ENCODE measurements around the gene DLL3.

The DLL3 gene

DNA sequence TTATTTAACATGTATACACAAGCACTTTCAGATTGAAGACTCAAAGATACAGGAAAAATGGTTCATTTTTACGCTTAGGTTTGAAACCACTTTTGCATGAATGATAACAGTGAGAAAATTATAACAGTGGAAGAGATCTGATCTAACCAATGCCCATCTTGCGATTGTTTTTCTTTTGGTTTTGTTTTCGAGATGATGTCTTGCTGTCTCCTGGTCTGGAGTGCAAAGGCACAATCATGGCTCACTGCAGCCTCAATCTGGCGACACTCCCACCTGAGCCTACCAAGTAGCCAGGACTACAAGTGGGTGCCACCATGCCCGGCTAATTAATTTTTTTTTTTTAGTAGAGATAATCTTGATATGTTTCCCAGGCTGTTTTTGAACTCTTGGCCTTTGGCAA is 51.5 kb downstream of the DLL3 start:
- Histone ChIP-seq H3K27me3 (ENCODE audit: control insufficient read depth, insufficient read depth, low read length) (no peaks in the 10 kb centered on the region), H3K4me3 (ENCODE audit: low read length) (no peak overlapping the region), H3K9ac (ENCODE audit: low read length) (no peak overlapping the region), H3K36me3 (ENCODE audit: control insufficient read depth, insufficient read depth, low read length) (no peaks in the 10 kb centered on the region), H3K9me3 (ENCODE audit: control insufficient read depth, low read length) (no peaks in the 10 kb centered on the region), H3K4me1 (ENCODE audit: control insufficient read depth, insufficient read depth, low read length) (no peaks in the 10 kb centered on the region)

DNA sequence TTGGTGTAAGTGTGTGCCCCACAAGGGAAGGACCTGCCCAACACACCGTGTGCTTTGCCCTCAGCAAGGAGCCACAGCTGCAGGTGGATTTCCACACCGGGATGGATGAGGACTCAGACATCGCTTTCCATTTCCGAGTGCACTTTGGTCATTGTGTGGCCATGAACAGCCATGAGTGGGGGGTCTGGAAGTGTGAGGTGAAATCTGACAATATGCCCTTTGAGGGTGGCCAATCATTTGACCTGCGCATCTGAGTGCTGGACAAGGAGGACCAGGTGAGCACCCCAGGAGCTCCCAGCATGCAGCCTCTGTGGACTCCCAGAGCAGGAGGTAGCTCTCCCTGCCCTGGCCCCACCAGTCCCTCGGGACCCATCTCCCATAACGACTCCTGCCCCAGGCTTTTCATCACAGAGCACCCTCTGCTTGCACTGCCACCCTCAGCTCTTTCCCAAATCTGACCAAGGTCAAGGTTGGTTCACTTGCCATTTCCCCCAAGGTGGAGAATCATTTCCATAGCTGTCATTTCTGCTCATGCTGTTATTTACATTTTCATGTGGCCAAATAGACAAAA is 54.4 kb downstream of the DLL3 start:
- H3K36me3 ChIP-seq (ENCODE audit: control insufficient read depth, insufficient read depth, low read length) = no peaks in the 10 kb centered on the region
- H3K4me1 ChIP-seq (ENCODE audit: control insufficient read depth, insufficient read depth, low read length) = peaks cover 4% of the 10 kb centered on the region
- H3K9ac ChIP-seq (ENCODE audit: low read length) = no peak overlapping the region
- H3K4me3 ChIP-seq (ENCODE audit: low read length) = no peak overlapping the region
- no peaks in the 10 kb centered on the region for H3K9me3 ChIP-seq (ENCODE audit: control insufficient read depth, low read length)
- no peaks in the 10 kb centered on the region for H3K27me3 ChIP-seq (ENCODE audit: control insufficient read depth, insufficient read depth, low read length)

DNA sequence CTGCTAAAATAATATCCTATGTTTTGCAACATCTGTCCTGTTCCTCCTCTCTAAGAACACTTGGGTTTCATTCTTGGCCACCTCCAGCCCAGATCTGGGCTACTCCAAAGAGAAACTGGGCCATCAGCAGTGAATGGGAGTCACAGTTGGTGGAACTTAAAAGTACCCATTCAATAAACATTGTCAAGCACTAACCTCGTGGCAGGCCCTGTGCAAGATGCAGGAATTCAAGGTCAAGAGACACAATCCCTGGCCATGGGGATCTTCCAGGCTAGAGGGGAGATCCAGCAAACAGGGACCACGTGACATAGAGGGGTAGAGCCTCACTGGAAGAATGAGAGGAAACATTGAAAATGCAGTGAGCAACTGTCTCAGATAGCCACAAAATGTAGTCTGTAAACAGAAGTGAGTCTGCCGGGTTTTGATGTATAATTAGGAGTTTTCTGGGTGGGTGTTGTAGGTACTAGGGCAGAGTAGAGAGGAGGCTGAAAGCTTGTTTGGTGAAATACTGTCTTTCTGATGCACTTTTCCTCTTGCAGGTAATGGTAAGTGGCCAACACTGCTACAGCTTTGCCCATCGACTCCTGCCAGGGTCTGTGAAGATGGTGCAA is 56.1 kb downstream of the DLL3 start:
- Histone ChIP-seq H3K4me1 (ENCODE audit: control insufficient read depth, insufficient read depth, low read length) (peaks cover 8% of the 10 kb centered on the region), H3K27me3 (ENCODE audit: control insufficient read depth, insufficient read depth, low read length) (no peaks in the 10 kb centered on the region), H3K36me3 (ENCODE audit: control insufficient read depth, insufficient read depth, low read length) (no peaks in the 10 kb centered on the region), H3K4me3 (ENCODE audit: low read length) (no peak overlapping the region), H3K9me3 (ENCODE audit: control insufficient read depth, low read length) (no peaks in the 10 kb centered on the region), H3K9ac (ENCODE audit: low read length) (no peak overlapping the region)

DNA sequence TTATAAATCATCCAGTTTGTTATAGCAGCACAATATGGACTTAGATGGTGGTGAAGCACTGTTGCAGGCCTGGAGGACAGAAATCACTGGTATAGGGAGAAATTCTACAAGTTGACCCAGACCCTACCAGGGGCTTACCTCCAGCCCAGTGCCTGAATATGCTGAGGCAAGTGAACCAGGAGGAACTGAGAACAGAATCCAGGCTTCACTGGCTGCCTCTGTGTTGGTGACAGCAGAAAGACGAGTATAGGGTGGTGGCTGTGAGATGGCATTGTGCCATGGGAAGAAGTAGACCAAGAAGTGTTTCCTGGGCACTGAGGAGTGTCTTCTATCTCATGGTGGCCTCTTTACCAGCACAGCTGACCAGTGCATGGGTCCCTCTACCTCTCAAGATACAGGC is 57.1 kb downstream of the DLL3 start:
- Histone ChIP-seq H3K36me3 (ENCODE audit: control insufficient read depth, insufficient read depth, low read length) (no peaks in the 10 kb centered on the region), H3K4me1 (ENCODE audit: control insufficient read depth, insufficient read depth, low read length) (peaks cover 8% of the 10 kb centered on the region), H3K9ac (ENCODE audit: low read length) (no peak overlapping the region), H3K9me3 (ENCODE audit: control insufficient read depth, low read length) (no peaks in the 10 kb centered on the region), H3K4me3 (ENCODE audit: low read length) (no peak overlapping the region), H3K27me3 (ENCODE audit: control insufficient read depth, insufficient read depth, low read length) (no peaks in the 10 kb centered on the region)
